CD8-positive, alpha-beta memory T cell (primary cell): ENCODE results near the gene TCF3. TPM values are rescaled to one million over a fixed set of nuclear protein-coding genes. Genes with fewer than 3 reads are reported as not detected.

Experiments used
- CTCF ChIA-PET: fragments of 350-600 bp; sonication (Branson Sonifier 250); formaldehyde crosslinking; loops from one replicate; lab custom pipeline; 2021; ENCODE audit warnings: antibody characterized with exemption; lab: Charles Lee
- POLR2A ChIA-PET: fragments of 350-600 bp; sonication (Branson Sonifier 250); formaldehyde crosslinking; loops from one replicate; lab custom pipeline; 2021; ENCODE audit warnings: antibody characterized with exemption; lab: Charles Lee
- DNase-seq, 5 donors: peaks; one replicate each; pipeline versions ENCODE4 v3.0.0 to v3.0.0-alpha.2; 2020 to 2022; ENCODE audit warnings: mixed read lengths in 1 of 5
- H3K27ac ChIP-seq: one replicate; pipeline ENCODE4 v1.7.0; 2013; ENCODE audit warnings: low read depth, mild to moderate bottlenecking, low read length, moderate library complexity
- H3K27me3 ChIP-seq: 2 replicates; pipeline ENCODE4 v1.7.0; 2013; ENCODE audit warnings: low read length, mild to moderate bottlenecking; ENCODE audit not compliant: insufficient read depth, poor library complexity, severe bottlenecking
- H3K36me3 ChIP-seq: 2 replicates; pipeline ENCODE4 v1.7.0; 2013; ENCODE audit warnings: mild to moderate bottlenecking, low read length, moderate library complexity; ENCODE audit not compliant: insufficient read depth
- H3K4me1 ChIP-seq: 2 replicates; pipeline ENCODE4 v1.7.0; 2013; ENCODE audit warnings: mild to moderate bottlenecking, low read length, moderate library complexity; ENCODE audit not compliant: insufficient read depth
- H3K4me3 ChIP-seq: 2 replicates; pipeline ENCODE4 v1.7.0; 2013; ENCODE audit warnings: mild to moderate bottlenecking, low read length
- H3K9me3 ChIP-seq: 2 replicates; pipeline ENCODE4 v1.7.0; 2013; ENCODE audit warnings: mild to moderate bottlenecking, low read length
- H3K27ac Mint-ChIP-seq, 8 donors: one replicate each; pipeline ENCODE4 v1.8.0; 2020 to 2021; ENCODE audit warnings: mixed read lengths in 8 of 8, mild to moderate bottlenecking in 6 of 8, inconsistent platforms in 3 of 8, moderate library complexity in 3 of 8
- H3K27me3 Mint-ChIP-seq, 2 donors: one replicate each; pipeline ENCODE4 v1.8.0; 2020 to 2021; ENCODE audit warnings: mixed read lengths in 2 of 2, mild to moderate bottlenecking in 1 of 2, moderate library complexity in 1 of 2
- H3K36me3 Mint-ChIP-seq, 3 donors: one replicate each; pipeline ENCODE4 v1.8.0; 2020 to 2021; ENCODE audit warnings: mixed read lengths in 3 of 3, inconsistent platforms in 1 of 3, mild to moderate bottlenecking in 1 of 3
- H3K4me1 Mint-ChIP-seq, 3 donors: one replicate each; pipeline ENCODE4 v1.8.0; 2020 to 2021; ENCODE audit warnings: mixed read lengths in 3 of 3, inconsistent platforms in 1 of 3, mild to moderate bottlenecking in 1 of 3
- H3K4me3 Mint-ChIP-seq, 7 donors: one replicate each; pipeline ENCODE4 v1.8.0; 2020 to 2021; ENCODE audit warnings: mixed read lengths in 7 of 7, mild to moderate bottlenecking in 6 of 7, moderate library complexity in 4 of 7, inconsistent platforms in 2 of 7
- H3K9me3 Mint-ChIP-seq, 5 donors: one replicate each; pipeline ENCODE4 v1.8.0; 2020 to 2022; ENCODE audit warnings: mixed read lengths in 5 of 5, mild to moderate bottlenecking in 3 of 5, moderate library complexity in 2 of 5, inconsistent platforms in 1 of 5
- polyA plus RNA-seq: library from polyadenylated mRNA; unstranded; fragments of 300-500 nt; fragmentation: Illumina TruSeq; gene quantifications from one replicate; pipeline ENCODE4 v1.2.3, GENCODE V29; 2021
- total RNA-seq, 2 experiments: library from RNA; stranded (reverse); gene quantifications; one replicate each; pipeline ENCODE4 v1.2.3, GENCODE V29; 2021

TCF3 gene
- total and polyA plus RNA-seq, 3 experiments from 2014 or later: 13.3 to 97.0 (median 96.0) TPM

DNA sequence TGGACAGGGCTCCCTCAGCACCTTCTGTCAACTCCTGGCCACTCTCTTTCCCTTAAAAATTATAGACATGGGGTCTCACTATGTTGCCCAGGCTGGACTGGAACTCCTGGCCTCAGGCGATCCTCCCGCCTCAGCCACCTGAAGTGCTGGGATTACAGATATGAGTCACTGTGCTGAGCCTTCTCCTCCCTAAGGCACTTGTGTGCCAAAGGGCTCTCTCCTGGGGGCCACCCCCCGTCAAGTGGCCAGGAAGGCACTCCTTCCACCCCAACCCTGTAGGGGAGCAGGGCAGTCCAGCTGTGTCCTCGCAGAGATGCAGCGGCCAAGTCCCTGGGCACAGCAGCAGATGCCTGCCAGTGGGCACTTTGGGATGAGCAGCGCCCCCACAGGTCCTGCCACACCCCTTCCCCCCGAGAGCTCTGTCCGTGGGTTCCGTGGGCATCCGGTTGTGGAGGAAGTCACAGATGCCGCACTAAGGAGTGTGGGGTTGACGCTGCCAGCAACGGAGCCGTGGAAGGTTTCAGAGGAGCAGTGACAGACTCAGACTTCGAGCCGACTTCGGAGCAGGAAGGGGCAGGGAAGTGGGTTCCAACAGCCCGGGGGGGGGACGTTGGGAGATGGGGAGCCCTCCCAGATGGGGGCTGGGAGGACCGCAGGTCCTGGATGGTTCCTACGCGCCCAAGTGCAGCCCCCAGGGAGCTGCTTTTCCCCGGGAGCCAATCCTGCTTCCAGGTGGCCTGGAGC is 43.9 kb downstream of the TCF3 start:
- H3K4me1 ChIP-seq: peaks cover 49% of the 10 kb centered on the region
- Mint-ChIP-seq H3K4me1 (peaks cover 38 to 63% (median 41%) of the 10 kb centered on the region in 3 donors), H3K36me3 (peaks cover 0 to 28% (median 0%) of the 10 kb centered on the region in 3 donors), H3K4me3 (peak overlapping the region; percentile 78 to 93 (median 86)), H3K27ac (peak overlapping the region in 7 of 8 donors; percentile 75 to 95 (median 85)), H3K27me3 (peaks cover 0 to 4% of the 10 kb centered on the region in 2 donors), H3K9me3 (no peaks in the 10 kb centered on the region)
- peak in 4 of 5 donors; percentile 15 to 60 (median 36) for DNase-seq
- ChIA-PET POLR2A (interaction anchor here (0.5 to 0.8 kb wide), 2 partner anchors 16 to 1823 kb away, joined by 3 to 4 read pairs; partner anchors contain the start of gene MBD3), CTCF (interaction anchor here (1.0 to 6.0 kb wide), 2 partner anchors 9 to 42 kb away, joined by 3 to 29 read pairs; no protein-coding TSS in a partner anchor)
- H3K36me3 ChIP-seq: peaks cover 9% of the 10 kb centered on the region
- H3K27ac ChIP-seq: peak overlapping the region; percentile 59
- no peaks in the 10 kb centered on the region for H3K27me3 ChIP-seq
- H3K4me3 ChIP-seq: peak overlapping the region; percentile 74
- no peaks in the 10 kb centered on the region for H3K9me3 ChIP-seq

DNA sequence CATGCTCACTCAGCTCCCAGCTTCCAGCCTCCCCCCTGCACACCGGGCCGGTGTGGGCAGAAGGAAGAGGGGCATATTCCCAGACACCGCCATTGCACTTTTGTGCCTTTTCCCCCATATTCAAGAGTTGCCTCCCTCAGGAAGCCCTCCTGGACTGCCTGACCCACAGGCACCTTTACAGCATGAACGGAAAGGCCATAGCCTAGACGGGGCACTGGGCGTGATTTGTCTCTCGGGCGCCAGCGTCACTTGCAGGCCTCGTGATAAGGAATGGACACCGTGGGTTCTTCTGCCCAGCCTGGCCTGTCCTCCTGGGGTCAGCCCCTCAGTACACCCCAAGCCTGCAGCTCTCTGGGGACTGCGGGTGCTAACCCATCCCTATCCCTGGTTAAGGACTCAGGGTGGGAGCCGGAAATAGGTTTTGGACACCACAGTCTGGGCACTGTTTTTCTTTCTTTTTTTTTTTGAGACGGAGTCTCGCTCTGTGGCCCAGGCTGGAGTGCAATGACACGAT is 46.2 kb downstream of the TCF3 start:
- peaks cover 45 to 79% (median 53%) of the 10 kb centered on the region in 3 donors for H3K4me1 Mint-ChIP-seq

DNA sequence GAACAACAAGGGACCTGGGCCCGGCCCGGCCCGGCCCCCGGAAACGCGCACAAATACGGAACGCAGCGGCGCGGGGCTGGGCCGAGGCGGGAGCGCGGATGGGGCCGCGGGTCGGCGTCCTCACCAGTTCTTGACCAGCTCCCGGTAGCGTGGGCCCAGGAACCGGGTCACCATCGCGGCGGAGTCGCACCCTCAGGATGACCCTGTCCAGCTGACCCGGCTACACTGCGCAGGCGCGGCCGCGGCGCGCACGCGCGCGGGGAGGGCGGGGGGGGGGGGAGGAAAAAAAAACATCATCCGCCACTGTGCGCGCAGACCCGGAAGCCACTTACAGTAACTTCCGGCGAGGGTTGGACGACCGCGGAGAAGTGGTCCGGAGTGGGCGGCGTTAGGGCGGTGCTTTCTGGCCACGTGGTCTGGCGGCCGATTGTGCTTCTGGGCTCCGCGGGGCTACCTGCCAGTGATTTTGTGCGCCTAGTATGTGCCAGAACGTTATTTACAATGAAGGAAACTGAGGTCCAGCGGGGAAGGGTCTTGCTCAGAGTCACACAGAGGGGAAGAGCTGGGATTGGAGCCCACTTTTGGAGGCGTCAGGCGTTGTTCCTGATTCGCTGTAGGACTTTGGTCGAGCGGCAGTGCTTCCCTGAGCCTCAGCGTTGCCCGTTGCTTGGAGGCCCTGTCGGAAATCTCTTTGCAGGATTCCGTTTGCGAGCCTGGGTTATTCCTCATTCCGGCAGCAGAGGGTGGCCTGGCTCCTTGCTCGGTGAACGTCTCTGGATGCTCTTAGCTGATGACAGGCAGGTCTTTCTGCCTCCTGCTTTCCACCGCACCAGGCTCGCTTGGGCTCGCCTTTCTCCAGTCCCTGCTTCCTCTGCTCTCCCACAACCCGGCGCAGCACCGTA is 46.9 kb downstream of the TCF3 start, which contains the start of gene UQCR11:
UQCR11 (minus strand) TSS at position 227 of the 902 bp plus-strand sequence; CDS start at position 174, 53 bp downstream.
- Histone ChIP-seq H3K4me1 (peaks cover 54% of the 10 kb centered on the region), H3K9me3 (no peaks in the 10 kb centered on the region), H3K4me3 (peak within 1 kb of the TSS; percentile 98), H3K36me3 (peaks cover 3% of the 10 kb centered on the region), H3K27me3 (no peaks in the 10 kb centered on the region), H3K27ac (peak within 1 kb of the TSS; percentile 79)
- peak; percentile 89 to 94 (median 90) for DNase-seq
- no peaks in the 10 kb centered on the region for H3K9me3 Mint-ChIP-seq
- ChIA-PET POLR2A (interaction anchor here (0.5 to 2.9 kb wide), 7 partner anchors 13 to 622 kb away, joined by 3 to 29 read pairs (median 3); partner anchors contain the start of genes CIRBP, MBD3 and TCF3), CTCF (interaction anchor here (0.8 to 6.0 kb wide), 12 partner anchors 12 to 232 kb away, joined by 3 to 29 read pairs (median 3); partner anchors contain the start of genes MBD3 and TCF3)
- peak within 1 kb of the TSS; percentile 94 to 100 (median 99) for H3K4me3 Mint-ChIP-seq
- peaks cover 42 to 72% (median 48%) of the 10 kb centered on the region in 3 donors for H3K4me1 Mint-ChIP-seq
- H3K36me3 Mint-ChIP-seq: peaks cover 0 to 18% (median 0%) of the 10 kb centered on the region in 3 donors
- peak within 1 kb of the TSS; percentile 98 to 100 (median 100) for H3K27ac Mint-ChIP-seq
- H3K27me3 Mint-ChIP-seq: peaks cover 0 to 4% of the 10 kb centered on the region in 2 donors

More for the DNA sequence above, 46.2 kb downstream of the TCF3 start:
- H3K9me3 ChIP-seq: no peaks in the 10 kb centered on the region
- no peaks in the 10 kb centered on the region for H3K27me3 ChIP-seq
- H3K27ac ChIP-seq: peak overlapping the region; percentile 79
- peaks cover 3% of the 10 kb centered on the region for H3K36me3 ChIP-seq
- ChIA-PET POLR2A (interaction anchor here (0.5 to 2.9 kb wide), 6 partner anchors 13 to 337 kb away, joined by 3 to 29 read pairs (median 4); partner anchors contain the start of genes CIRBP, MBD3 and TCF3), CTCF (interaction anchor here (0.8 to 6.0 kb wide), 9 partner anchors 12 to 220 kb away, joined by 3 to 29 read pairs (median 5); partner anchors contain the start of genes MBD3 and TCF3)
- peaks cover 0 to 21% (median 0%) of the 10 kb centered on the region in 3 donors for H3K36me3 Mint-ChIP-seq
- peaks cover 0 to 4% of the 10 kb centered on the region in 2 donors for H3K27me3 Mint-ChIP-seq
- peak overlapping the region; percentile 98 to 100 (median 100) for H3K27ac Mint-ChIP-seq
- no peaks in the 10 kb centered on the region for H3K9me3 Mint-ChIP-seq
- peak overlapping the region; percentile 98 for H3K4me3 ChIP-seq
- no peak for DNase-seq
- peak overlapping the region; percentile 94 to 100 (median 99) for H3K4me3 Mint-ChIP-seq
- peaks cover 56% of the 10 kb centered on the region for H3K4me1 ChIP-seq

DNA sequence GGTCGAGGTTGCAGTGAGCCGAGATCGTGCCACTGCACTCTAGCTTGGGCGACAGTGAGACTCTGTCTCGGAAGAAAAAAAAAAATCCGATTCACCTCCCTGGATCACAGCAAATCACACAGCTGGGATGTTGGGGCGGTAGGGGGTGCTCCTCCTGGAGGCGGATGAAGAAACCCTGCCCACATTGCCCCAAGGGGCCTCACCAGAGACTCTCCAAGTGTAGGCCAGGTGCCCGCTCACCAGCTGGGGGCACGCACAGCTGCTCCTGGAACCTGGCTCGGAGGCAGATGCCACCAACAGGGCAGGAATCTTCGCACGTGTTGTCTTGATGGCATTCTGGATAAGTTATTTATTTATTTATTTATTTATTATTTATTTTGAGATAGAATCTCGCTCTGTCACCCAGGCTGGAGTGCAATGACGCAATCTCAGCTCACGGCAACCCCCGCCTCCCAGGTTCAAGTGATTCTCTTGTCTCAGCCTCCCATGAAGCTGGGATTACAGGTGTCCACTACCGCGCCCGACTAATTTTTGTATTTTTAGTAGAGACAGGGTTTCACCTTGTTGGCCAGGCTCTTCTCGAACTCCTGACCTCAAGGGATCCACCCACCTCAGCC is 50.2 kb downstream of the TCF3 start:
- Mint-ChIP-seq H3K27ac (peak overlapping the region in 2 of 8 donors; percentile 50 to 79), H3K27me3 (peaks cover 0 to 4% of the 10 kb centered on the region in 2 donors), H3K4me1 (peaks cover 27 to 47% (median 30%) of the 10 kb centered on the region in 3 donors), H3K4me3 (peak overlapping the region in 5 of 7 donors; percentile 19 to 85 (median 66)), H3K36me3 (peaks cover 0 to 43% (median 0%) of the 10 kb centered on the region in 3 donors), H3K9me3 (no peaks in the 10 kb centered on the region)
- CTCF ChIA-PET: interaction anchor here (1.4 kb wide), 1 partner anchor 9 kb away, joined by 4 read pairs; no protein-coding TSS in a partner anchor
- Histone ChIP-seq H3K27ac (no peak overlapping the region), H3K9me3 (no peaks in the 10 kb centered on the region), H3K4me1 (peaks cover 31% of the 10 kb centered on the region), H3K27me3 (no peaks in the 10 kb centered on the region), H3K36me3 (peaks cover 14% of the 10 kb centered on the region), H3K4me3 (no peak overlapping the region)
- POLR2A ChIA-PET: interaction anchor here (1.4 kb wide), 1 partner anchor 9 kb away, joined by 4 read pairs; the partner anchor contains the start of gene MBD3
- DNase-seq: no peak

DNA sequence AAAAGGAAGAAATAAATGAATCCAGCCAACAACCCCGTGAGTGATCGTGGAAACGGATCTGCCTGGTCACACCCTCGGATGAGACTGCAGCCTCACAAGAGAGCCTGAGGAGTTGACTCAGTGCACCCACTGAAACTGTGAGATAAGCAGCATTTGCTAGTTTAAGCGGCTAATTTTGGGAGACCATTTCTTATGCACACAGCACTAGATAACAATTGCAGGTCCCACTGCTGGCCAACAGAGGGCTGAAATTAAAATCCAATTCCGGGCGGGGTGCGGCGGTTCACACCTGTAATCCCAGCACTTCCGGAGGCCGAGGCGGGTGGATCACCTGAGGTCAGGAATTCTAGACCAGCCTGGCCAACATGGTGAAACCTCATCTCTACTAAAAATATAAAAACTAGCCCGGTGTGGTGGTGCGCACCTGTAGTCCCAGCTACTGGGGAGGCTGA is 50.8 kb downstream of the TCF3 start:
- POLR2A ChIA-PET: interaction anchor here (1.4 kb wide), 1 partner anchor 9 kb away, joined by 4 read pairs; the partner anchor contains the start of gene MBD3
- CTCF ChIA-PET: no interaction called here
- H3K9me3 ChIP-seq: no peaks in the 10 kb centered on the region
- Mint-ChIP-seq H3K9me3 (no peaks in the 10 kb centered on the region), H3K36me3 (peaks cover 0 to 47% (median 0%) of the 10 kb centered on the region in 3 donors), H3K4me3 (peak overlapping the region in 3 of 7 donors; percentile 18 to 65 (median 25)), H3K4me1 (peaks cover 25 to 41% (median 30%) of the 10 kb centered on the region in 3 donors), H3K27ac (peak overlapping the region in 3 of 8 donors; percentile 32 to 79 (median 70)), H3K27me3 (peaks cover 0 to 4% of the 10 kb centered on the region in 2 donors)
- H3K4me3 ChIP-seq: no peak overlapping the region
- no peak for DNase-seq
- H3K27ac ChIP-seq: no peak overlapping the region
- H3K36me3 ChIP-seq: peaks cover 16% of the 10 kb centered on the region
- H3K27me3 ChIP-seq: no peaks in the 10 kb centered on the region
- H3K4me1 ChIP-seq: peaks cover 27% of the 10 kb centered on the region

DNA sequence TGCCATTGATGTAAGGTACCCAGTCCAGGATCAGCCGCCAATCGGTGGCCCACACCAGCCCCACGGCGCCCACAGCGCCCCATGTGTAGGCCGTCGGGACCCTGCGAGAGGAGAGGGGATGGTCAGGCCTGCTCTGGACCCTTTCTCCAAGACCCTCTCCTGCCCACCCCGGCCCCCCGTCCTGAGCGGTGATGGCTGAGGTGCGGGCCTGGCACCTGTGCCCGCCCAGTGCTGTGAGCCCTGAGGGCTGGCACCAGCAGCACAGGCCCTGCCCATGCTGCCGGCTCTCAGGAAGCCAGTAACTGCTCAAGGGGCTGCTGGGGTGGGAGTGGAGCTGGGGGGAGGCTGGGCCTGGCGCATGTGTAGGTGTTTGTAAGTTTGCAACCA is 53.0 kb downstream of the TCF3 start:
- H3K27me3 Mint-ChIP-seq: no peaks in the 10 kb centered on the region
- peaks cover 16% of the 10 kb centered on the region for H3K36me3 ChIP-seq
- H3K4me1 ChIP-seq: peaks cover 16% of the 10 kb centered on the region
- H3K9me3 ChIP-seq: no peaks in the 10 kb centered on the region
- no peak for DNase-seq
- H3K9me3 Mint-ChIP-seq: no peaks in the 10 kb centered on the region
- ChIA-PET POLR2A (no interaction called here), CTCF (interaction anchor here (1.3 kb wide), 1 partner anchor 227 kb away, joined by 3 read pairs; no protein-coding TSS in a partner anchor)
- H3K27ac Mint-ChIP-seq: no peak overlapping the region
- H3K4me3 ChIP-seq: no peak overlapping the region
- no peak overlapping the region for H3K27ac ChIP-seq
- H3K4me3 Mint-ChIP-seq: no peak overlapping the region
- peaks cover 0 to 47% (median 0%) of the 10 kb centered on the region in 3 donors for H3K36me3 Mint-ChIP-seq
- peaks cover 13 to 27% (median 21%) of the 10 kb centered on the region in 3 donors for H3K4me1 Mint-ChIP-seq
- no peaks in the 10 kb centered on the region for H3K27me3 ChIP-seq
